Measurements from ENCODE around the gene LIM2. TPM values are rescaled to one million over a fixed set of nuclear protein-coding genes. Genes with fewer than 3 reads are reported as not detected.
A peak's percentile ranks its signal among the peaks of the same experiment; 100 is the strongest.

Gene LIM2
- total and polyA plus RNA-seq, 2 of the 8 experiments (the other 6 are each of a cell fraction or from before 2014, with no cell fraction given), result not detected

DNA sequence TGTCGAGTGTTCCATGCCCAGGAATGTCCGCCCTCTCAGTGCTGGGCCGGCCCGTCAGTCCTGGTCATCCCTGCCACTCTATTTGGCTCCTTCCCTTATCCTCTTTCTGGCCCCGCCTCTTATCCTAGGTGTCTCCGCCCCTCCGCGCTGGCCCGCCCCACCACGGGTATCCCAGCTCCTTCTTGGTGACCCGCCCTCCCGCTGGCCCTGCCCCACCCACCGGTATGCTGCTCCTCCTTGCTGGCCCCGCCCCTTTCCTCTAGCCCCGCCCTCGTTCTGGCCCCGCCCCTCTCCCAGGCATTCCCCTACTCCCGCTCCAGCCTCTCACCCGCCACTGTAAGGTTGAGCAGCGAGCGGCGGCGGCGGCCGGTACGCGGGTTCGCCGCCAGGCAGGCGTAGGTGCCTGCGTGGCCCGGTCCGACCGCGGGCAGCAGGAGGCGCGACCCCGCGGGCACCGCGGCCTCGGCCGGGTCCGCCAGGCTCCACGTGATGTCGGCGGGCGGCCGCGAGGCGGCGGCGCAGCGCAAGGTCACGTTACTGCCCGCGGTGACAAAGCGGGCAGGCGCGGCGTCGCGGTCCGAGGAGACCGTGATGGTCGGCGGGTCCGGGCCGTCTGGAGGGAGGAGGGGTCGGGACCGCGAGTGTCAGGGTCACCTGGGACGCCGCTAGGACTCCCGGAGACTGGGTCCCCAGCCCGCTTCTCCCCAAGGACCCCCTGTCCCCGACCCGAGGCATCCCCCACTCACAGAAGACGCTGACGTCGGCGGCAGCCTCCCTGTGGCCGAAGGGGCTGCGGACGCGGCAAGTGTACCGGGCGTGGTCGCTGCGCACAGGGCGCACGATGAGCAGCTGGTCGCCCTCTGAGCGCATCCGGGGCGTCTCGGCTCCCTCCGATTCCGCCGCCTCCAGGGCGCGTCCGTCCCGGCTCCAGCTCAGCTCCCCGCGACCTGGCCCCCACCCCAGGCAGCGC lies 47.8 kb downstream of the LIM2 start:
- H3K9ac ChIP-seq (replicated peaks in 1 of 4; ENCODE audit: extremely low read depth in 1 of 4, low read depth in 3 of 4, low read length in 3 of 4), result peak overlapping the region in 3 of 4 experiments; percentile 51 to 67 (median 59); a peak in 6 of 7 replicates
- H2BK20ac ChIP-seq (ENCODE audit: low read length), result no peak overlapping the region
- H3K9me3 ChIP-seq (ENCODE audit: insufficient read depth in 2 of 2, low read depth in 1 of 2, low read length in 1 of 2), result no peaks in the 10 kb centered on the region
- peak overlapping the region; percentile 71; the same call in 1 of the 2 replicates for H3K27ac ChIP-seq (ENCODE audit: low read depth, low read length)
- peak overlapping the region; percentile 56 to 72 (median 66) for H3K4me3 ChIP-seq (ENCODE audit: extremely low read depth in 1 of 4, insufficient read depth in 2 of 4, low read depth in 3 of 4, low read length in 4 of 4)
- peak overlapping the region; percentile 99 for H2AFZ ChIP-seq (ENCODE audit: low read length)
- H3K79me2 ChIP-seq (ENCODE audit: control insufficient read depth in 1 of 2, insufficient read depth in 2 of 2, low read length in 2 of 2), result no peaks in the 10 kb centered on the region
- WGBS, 2 experiments (ENCODE audit: extremely low coverage in 1 of 2, insufficient coverage in 1 of 2, insufficient read length in 1 of 2, insufficient replicate concordance in 2 of 2, low coverage in 1 of 2, low lambda C conversion rate in 2 of 2, missing lambda C conversion rate in 1 of 2), result 2% methylated on average over 75 of the region's 107 CpGs; no CpG with 5 or more reads in 1 of the 2 experiments
- H2BK12ac ChIP-seq (ENCODE audit: low read depth, low read length), result peak overlapping the region; percentile 60; the same call in 1 of the 2 replicates
- no peaks in the 10 kb centered on the region for H4K20me1 ChIP-seq (replicated peaks in 1 of 2; ENCODE audit: control insufficient read depth in 1 of 2, insufficient read depth in 2 of 2, low read length in 2 of 2)
- H3K79me1 ChIP-seq (ENCODE audit: low read depth, low read length), result no peaks in the 10 kb centered on the region
- peak overlapping the region; percentile 77; the same call in 1 of the 2 replicates for H4K8ac ChIP-seq (ENCODE audit: extremely low read depth, insufficient read depth, low read length)
- H2BK15ac ChIP-seq (ENCODE audit: low read length), result no peak overlapping the region
- H3K23me2 ChIP-seq (ENCODE audit: low read depth, low read length), result peaks cover 13% of the 10 kb centered on the region
- ChIA-PET POLR2A (ENCODE audit: partially characterized antibody) (interaction anchor here (0.5 to 3.9 kb wide), 17 partner anchors 9 to 56 kb away, joined by 3 to 19 read pairs (median 5); partner anchors contain the start of genes C19orf84 and ETFB), CTCF (ENCODE audit: partially characterized antibody) (interaction anchor here (0.6 to 4.9 kb wide), 16 partner anchors 11 to 644 kb away, joined by 3 to 42 read pairs (median 4); partner anchors contain the start of gene CLDND2)
- no peak overlapping the region for H2BK120ac ChIP-seq (replicated peaks; ENCODE audit: low read depth, low read length)
- FAIRE-seq (no peak), DNase-seq (ENCODE audit: low read depth in 1 of 2, low spot score in 2 of 2) (peak; percentile 93 to 99)
- no peak overlapping the region for H3K23ac ChIP-seq (ENCODE audit: insufficient read length)
- H3K4me1 ChIP-seq (replicated peaks in 1 of 4; ENCODE audit: control insufficient read depth in 3 of 4, insufficient read depth in 4 of 4, low read length in 3 of 4), result peaks cover 0 to 20% (median 16%) of the 10 kb centered on the region in 4 experiments; a peak in 6 of 7 replicates
- H4K91ac ChIP-seq (replicated peaks; ENCODE audit: insufficient read length, low read length), result peak overlapping the region; percentile 83
- H2AK5ac ChIP-seq (ENCODE audit: low read depth, low read length), result no peak overlapping the region
- H4K5ac ChIP-seq (ENCODE audit: insufficient read length, low read depth, low read length), result no peak overlapping the region
- no peak overlapping the region for H3K56ac ChIP-seq (replicated peaks; ENCODE audit: insufficient read length, low read depth, low read length)
- H3K4me2 ChIP-seq (ENCODE audit: insufficient read depth in 1 of 2, low read depth in 2 of 2, low read length in 2 of 2), result peak overlapping the region; percentile 65 to 83
- H3K27me3 ChIP-seq (replicated peaks in 1 of 4; ENCODE audit: control insufficient read depth in 3 of 4, extremely low read depth in 1 of 4, insufficient read depth in 3 of 4, low read length in 3 of 4), result peaks cover 0 to 18% (median 11%) of the 10 kb centered on the region in 4 experiments; a peak in 5 of 7 replicates
- peak overlapping the region; percentile 94 for H3K4ac ChIP-seq (replicated peaks; ENCODE audit: insufficient read length, low read depth, low read length)
- no peak overlapping the region for H3K14ac ChIP-seq (ENCODE audit: insufficient read length)
- H3K36me3 ChIP-seq (ENCODE audit: control insufficient read depth in 2 of 4, insufficient read depth in 4 of 4, low read length in 3 of 4), result no peaks in the 10 kb centered on the region
- H3K18ac ChIP-seq (ENCODE audit: extremely low read depth, low read length), result peak overlapping the region; percentile 19
- H2BK5ac ChIP-seq (ENCODE audit: low read depth, low read length), result peak overlapping the region; percentile 79; the same call in 1 of the 2 replicates
- TF ChIP-seq POLR2AphosphoS5 (IDR thresholded peaks at IDR 0.05; ENCODE audit: low read depth, low read length) (peak; percentile 67), SIN3A (conservative IDR thresholded peaks at IDR 0.05 in 1 of 2, IDR thresholded peaks at IDR 0.05 in 1 of 2; ENCODE audit: low read depth in 1 of 2, low read length in 2 of 2) (peak in 1 of 2 experiments; percentile 34; a peak in 1 of 4 replicates), GTF2F1 (IDR thresholded peaks at IDR 0.05; ENCODE audit: borderline replicate concordance, low read depth, low read length) (0 out of 2 replicates have a peak, but pooled peaks have one; percentile 32), CHD1 (IDR thresholded peaks at IDR 0.05; ENCODE audit: low read depth, low read length) (no peak), EGR1 (IDR thresholded peaks at IDR 0.05; ENCODE audit: borderline replicate concordance, low read depth, low read length) (no peak), USF2 (IDR thresholded peaks at IDR 0.05; ENCODE audit: low read length) (peak; percentile 78), TBP (IDR thresholded peaks at IDR 0.05; ENCODE audit: low read depth, low read length) (peak; percentile 74; the same call in 1 of the 2 replicates), CREB1 (IDR thresholded peaks at IDR 0.05) (peak; percentile 36; the same call in 1 of the 2 replicates)
- TF ChIP-seq, protein P1, sequence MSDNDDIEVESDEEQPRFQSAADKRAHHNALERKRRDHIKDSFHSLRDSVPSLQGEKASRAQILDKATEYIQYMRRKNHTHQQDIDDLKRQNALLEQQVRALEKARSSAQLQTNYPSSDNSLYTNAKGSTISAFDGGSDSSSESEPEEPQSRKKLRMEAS (IDR thresholded peaks at IDR 0.05), result peak; percentile 93

Measured in H1 (cell line).